OCI-LY1 (cell line): Measurements from ENCODE around the gene SPDYE8.
"Not testable (repeated sequence)": the region's sequence is repeated elsewhere in the genome, so short reads cannot be mapped to it uniquely, and the experiment has no call there.

Experiments used
- CTCF ChIP-seq: fragments of 200-600 bp; sonication (generic), shearing (Covaris generic); IDR thresholded peaks from 2 replicates; pipeline ENCODE4 v1.5.1; 2017; ENCODE audit warnings: mild to moderate bottlenecking, antibody characterized with exemption, low read length, moderate library complexity, mixed read lengths
- EZH2 ChIP-seq: fragments of 200-600 bp; sonication (generic), shearing (Covaris generic); IDR thresholded peaks from 2 replicates; pipeline ENCODE4 v1.8.0; 2017; ENCODE audit warnings: borderline replicate concordance, mixed run types, mild to moderate bottlenecking, antibody characterized with exemption, low read length, moderate library complexity, mixed read lengths

GRCh38 chr7:72990146-72990913, 39.2 kb downstream of the SPDYE8 start:
- TF ChIP-seq EZH2, CTCF: not testable (repeated sequence)
